HG03045 (cell line): ENCODE data around the gene C9orf78.
A peak's percentile ranks its signal among the peaks of the same experiment; 100 is the strongest.

ENCODE experiments used
- ATAC-seq: cut with Tn5 transposase; IDR thresholded peaks from one replicate; pipeline ENCODE4 v1.9.1; 2021; ENCODE audit warnings: mild to moderate bottlenecking, moderate library complexity; ENCODE audit not compliant: unreplicated experiment

C9orf78 gene, protein sequence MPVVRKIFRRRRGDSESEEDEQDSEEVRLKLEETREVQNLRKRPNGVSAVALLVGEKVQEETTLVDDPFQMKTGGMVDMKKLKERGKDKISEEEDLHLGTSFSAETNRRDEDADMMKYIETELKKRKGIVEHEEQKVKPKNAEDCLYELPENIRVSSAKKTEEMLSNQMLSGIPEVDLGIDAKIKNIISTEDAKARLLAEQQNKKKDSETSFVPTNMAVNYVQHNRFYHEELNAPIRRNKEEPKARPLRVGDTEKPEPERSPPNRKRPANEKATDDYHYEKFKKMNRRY

DNA sequence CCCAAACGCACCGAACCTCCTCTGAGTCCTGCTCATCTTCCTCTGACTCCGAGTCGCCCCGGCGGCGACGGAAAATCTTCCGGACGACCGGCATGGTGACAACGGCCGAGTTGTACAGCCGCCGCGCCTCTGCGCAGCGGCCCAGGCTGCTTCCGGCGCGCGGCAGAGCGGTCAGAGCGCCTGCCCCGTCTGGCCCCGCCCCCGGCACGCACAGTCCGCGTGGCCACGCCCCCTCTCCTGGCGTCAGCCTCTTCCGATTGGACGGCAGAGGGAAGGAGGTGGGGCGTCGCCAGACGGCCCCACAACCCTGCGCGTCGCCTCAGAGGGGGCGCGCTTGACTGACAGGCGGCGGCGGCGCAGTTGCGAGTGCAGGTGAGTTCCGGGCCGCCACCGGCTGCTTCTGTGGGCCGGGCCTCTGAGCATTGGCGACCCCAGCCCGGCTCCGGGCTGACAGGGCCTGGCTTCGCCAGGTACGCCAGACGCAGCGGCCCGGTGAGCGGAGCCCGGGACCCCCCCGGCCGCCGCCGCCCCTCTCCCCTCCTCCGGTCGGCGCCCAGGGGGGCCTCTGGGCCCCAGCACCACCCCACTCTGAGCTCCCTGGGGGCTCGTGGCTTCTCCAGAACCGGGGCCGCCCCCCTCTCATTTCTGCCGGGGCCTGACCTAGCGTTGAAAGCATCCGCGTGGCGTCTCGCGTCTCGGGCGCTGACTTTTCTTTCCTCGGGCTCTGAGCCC lies at the start of gene C9orf78, which contains the start of gene USP20:
Gene C9orf78 (minus strand): TSS at position 148 of the 732 bp plus-strand sequence. CDS start 54 bp downstream, at position 94.
Gene USP20 (plus strand): TSS at position 331 of the 732 bp plus-strand sequence. CDS start 17,098 bp downstream, outside the sequence.
- ATAC-seq, result peak; percentile 89

DNA sequence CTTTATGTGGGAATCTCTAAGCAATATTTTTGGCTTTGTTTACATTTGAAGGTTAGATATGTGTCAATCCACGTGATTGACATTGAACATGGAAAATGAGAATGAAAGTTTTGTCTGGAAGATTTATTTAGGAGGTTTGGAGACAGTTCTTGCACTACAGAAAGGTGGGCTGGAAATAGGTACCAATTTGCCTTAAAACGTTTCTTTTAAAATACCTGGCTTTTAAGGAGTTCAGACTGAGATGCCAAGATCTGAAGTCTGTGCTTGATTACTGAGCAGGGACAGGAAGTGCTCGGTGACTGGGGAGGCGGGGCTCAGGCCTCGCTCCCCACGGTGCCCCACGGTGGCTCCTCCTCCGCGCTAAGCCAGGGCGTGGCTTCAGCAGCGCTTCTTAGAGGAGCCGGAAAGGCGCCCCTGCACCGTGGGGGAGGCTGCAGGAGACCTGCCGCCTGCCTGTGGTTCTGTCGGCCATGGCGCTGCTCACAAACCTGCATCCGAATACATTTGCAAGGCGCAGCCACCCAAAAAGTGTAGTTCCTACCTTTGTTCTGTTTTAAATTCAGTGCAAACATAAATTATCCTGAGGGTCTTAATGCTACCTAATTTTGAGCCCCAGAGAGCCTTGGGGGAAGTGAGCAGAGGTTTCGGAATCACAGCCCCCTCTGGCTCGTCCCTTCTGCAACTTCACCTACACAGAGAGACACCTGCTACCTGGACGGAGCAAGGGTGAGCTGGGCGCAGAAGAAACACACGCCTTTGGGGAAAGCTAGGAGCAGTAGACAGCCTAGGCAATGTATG lies 49.3 kb upstream of the C9orf78 start:
- peak; percentile 34 for ATAC-seq

DNA sequence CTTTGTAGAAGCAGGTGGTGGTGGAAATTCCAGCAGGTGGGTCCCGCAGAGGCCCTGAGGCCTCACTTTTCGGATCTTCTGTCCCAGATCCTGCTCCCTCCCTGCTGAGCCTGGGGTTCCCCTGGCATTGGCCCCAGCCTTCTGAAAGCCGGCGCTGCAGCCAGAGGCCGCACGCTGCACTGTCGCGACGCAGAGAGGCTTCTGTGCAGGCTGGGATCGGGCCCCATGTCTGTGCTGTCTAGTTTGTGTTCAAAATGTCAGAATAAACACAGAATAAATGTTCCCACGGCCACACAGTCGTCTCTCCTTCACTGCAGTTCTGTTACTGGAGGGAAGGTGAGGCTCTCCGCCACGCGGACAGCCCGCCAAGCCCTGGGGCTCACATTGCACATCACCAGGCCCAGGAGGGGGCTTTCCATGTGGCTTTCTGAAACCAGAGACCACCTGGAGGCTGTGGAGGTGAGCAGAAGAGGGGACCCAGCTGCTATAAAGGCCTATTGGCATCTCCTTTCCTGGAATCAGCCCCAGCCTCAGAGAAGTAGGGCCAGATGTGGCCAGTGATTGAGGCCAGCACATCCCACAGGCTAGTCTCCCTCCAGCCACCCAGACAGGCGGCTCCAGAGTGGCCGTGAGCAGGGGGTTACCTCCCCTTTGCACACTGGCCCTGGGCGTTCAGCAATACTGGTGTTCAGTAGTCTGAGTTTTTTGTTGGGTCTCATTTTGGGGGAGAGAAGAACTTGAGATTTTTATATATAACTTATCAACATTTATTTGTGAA lies 46.7 kb upstream of the C9orf78 start:
- ATAC-seq, result no peak

DNA sequence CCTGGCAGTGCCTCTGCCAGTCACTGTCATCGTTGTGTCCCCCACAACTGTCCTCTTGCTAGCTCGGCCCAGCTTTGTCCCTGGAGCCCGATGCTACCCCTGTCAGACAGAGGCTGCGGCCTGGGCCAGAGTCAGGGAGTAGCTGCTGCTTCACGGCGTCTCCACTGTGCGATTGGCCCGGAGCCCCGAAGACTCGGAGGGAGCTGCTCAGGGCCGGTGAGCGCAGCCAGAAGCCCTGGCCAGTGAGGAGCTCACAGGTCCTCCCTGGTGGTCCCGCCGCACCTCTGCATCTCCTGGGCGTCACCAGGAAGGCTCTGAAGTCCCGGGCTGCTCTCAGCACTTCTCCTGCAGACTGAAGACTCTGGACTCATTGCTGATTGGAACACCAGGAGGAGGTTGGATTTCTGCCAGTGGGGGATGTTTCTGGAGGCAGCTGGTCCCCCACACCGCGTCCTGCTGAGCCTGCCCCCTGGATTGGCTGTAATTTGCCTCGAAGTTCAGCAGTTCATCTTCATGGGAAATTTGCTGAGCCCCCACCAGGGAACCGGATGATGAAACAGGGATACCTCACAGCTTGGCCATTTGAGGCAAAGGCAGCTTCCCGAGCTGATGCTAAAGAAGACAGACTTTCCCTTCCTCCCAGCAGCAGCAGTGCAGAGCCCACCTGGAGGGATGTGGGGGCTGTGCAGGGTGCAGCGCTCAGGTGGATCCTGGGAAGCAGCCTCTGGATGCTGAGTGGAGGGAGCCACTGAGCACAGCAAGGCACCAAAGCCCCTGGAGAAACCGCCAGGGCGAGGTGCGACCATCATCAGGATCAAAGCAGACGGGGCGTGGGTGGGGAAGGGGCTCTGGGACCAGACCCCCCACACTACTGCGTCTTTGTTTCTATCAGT lies 45.8 kb upstream of the C9orf78 start:
- ATAC-seq, result no peak

DNA sequence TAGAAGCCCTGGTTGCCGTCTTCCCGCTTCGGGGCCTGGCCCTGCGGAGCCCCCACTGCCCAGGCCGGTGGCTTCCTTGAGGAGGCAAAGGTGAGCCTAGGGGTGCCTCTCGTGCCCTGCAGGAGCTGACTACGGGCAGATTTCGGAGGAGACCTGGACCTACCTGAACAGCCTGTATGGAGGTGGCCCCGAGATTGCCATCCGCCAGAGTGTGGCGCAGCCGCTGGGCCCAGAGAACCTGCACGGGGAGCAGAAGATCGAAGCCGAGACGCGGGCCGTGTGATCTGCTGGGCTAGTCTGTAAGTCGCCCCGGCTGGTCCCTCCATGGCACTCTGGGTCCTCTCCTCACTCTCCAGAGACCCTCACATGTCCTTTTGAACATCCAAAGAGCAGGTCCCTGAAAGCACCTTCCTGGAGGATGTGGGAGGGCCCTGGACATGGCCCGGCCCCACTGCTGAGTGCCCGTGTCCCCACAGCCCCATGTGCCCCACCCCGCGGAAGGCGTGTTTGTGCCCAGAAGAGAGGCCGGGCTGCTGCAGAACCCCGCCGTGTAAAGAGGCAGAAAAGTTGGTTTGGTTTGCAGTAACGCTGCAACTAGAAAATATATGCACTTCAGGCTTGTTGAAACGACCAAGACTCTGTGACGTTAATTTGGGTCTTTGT lies 45.0 kb upstream of the C9orf78 start:
- no peak for ATAC-seq

DNA sequence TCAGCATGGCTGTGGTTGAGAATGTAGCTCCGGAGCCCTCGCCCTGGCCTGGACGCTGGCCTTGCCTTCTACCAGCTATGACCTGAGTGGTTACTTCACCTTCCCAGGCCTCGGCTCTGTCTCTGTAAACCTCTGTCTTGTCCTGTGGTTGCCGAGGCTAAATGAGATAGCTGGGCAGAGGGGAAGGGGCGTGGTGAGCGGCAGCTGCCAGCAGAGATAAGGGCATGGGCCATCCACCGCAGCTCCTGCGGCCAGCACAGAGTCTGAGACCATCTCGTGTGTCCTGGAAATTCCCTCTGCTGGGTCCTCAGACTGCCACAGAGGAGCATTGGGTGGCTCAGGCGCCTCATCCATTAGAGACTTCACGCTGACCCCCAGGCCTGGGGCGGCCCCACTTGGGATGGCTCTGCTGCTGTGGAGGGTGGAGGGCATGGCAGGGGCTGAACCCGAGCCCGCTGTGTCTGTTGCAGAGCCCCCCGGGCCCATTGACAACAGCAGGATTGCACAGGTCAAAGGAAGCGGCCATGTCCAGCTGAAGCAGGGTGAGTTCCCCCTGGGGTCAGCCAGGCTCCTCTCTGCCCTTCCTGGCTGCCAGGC lies 44.1 kb upstream of the C9orf78 start:
- ATAC-seq, result no peak

DNA sequence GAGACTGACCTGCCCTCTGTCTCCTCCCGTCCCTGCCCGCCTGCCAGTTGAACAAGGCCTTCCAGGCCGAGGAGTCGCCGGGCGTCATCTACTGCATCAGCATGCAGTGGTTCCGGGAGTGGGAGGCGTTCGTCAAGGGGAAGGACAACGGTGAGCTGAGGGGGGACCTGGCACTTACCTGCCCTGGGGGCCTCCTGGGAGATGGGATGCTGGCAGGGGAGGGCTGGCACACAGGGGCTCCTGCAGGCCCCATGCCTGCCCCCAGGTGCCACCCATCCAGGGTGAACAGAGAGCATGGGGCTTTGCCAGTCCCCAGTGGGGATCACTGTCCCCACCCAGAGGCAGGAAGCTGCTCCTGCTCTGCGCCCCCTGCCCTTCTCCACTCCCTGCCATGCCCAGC lies 43.2 kb upstream of the C9orf78 start:
- ATAC-seq, result no peak

DNA sequence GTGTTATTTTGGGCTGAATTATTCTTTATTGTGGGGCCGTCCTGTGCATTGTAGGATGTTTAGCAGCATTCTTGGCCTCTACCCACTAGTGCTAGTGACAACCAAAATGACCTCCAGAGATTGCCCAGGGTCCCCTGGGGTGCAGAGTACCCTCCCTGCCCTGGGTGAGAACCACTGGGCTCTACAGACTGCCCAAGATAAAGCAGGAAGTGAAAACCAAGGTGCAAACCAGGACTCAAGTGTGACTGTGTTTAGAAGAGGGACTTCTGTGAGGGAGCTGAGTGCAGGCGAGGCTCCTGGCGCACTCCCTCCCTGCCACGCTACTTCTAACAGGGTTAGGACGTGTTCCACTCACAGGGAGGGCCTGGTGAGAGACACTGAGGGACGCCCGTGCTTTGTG lies 41.7 kb upstream of the C9orf78 start:
- no peak for ATAC-seq

DNA sequence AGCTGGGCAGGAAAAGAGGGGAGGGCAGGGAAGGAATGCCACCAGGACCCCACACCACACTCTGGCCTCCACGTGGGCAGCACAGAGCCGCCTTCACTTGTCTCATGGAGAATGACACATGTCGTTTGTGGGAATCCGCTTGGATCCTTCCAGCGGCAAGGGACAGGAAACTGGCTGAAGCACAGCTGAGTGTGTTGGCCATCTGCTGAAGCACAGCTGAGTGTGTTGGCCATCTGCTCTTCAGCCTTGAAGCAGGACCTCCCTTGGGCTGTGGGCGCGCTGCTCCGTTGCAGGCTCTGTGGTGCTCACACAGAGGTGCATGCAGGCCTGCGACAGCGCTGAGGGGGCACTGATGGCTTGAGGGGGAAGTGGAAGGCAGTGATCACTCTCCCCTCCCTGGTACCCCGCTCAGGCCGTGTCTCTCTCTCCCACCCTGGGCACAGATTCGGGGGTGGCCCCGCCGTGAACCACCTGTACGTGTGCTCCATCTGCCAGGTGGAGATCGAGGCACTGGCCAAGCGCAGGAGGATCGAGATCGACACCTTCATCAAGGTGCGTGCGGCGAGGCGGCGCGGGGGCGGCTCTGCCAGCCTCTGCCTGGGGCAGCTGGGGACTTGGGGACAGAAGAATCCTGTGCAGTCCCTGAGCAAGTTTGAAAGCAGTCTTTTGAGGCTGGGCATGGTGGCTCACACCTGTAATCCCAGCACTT lies 40.8 kb upstream of the C9orf78 start:
- ATAC-seq, result no peak

DNA sequence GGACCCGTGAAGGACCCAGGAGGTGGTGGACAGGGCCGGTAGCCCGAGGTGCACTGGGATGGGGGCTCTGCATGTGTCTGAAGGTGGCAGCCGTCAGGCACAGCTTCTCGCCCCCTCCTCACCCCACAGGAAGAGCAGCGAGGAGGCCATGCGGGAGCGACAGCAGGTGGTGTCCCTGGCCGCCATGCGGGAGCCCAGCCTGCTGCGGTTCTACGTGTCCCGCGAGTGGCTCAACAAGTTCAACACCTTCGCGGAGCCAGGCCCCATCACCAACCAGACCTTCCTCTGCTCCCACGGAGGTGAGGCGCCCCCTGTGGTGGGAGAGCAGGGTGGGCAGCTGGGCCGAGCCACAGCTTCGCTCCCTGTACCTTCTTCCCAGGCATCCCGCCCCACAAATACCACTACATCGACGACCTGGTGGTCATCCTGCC lies 40.1 kb upstream of the C9orf78 start:
- no peak for ATAC-seq

DNA sequence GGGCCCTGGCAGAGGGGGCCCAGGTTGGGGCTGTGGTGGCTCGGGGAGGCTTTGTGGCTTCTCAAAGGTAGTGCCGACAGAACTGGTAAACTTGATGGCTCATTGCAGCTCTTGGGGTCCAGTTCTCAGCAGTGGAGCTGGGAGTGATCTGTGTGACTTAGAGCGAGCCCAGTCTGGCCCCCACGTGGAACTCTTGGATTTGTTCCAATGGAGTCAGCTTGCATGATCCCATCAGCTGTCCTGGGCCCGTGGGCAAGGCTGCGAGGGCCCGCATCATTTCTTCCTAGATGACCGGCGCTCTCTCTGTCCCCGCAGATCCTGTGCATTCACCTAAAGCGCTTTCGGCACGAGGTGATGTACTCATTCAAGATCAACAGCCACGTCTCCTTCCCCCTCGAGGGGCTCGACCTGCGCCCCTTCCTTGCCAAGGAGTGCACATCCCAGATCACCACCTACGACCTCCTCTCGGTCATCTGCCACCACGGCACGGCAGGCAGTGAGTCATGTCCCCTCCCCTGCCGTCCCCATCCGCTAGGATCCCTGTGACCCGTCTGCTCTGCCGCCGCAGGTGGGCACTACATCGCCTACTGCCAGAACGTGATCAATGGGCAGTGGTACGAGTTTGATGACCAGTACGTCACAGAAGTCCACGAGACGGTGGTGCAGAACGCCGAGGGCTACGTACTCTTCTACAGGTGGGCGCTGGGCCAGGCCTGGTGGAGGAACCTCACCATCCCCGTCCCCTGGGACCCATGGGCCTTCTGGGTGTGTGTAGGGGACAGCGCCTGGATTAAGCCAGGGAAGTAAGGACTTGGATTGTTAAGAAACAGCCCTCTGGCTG lies 39.4 kb upstream of the C9orf78 start:
- ATAC-seq, result no peak

DNA sequence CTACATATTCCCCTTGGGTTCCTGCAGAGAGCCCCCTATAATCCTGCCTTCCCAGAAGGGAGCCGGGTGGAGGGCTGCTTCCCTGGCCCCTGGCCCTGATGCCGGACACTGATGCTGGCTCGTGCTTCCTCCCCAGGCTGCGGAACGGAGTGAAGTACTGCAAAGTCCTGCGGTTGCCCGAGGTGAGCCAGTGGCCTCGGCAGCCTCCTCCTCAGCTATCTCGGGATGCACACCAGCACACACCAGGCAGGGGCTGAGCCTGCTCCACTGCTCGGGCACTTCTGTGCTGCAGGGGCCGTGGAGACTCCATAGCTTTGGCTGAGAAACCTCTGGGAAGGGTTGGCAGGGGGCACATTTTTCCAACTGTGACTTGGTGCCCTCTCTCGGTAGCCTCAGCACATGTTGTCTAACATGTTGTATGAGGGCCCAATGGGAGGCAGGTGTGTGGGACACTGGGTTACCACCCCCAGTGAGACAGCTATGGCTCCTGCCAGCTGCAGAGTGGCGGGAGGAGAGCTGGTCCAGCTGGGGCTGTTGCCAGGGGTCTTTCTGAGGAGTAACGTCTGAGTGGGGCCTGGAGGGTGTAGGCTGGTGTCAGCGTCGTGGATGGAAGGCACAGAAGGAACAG lies 38.6 kb upstream of the C9orf78 start:
- ATAC-seq, result no peak

DNA sequence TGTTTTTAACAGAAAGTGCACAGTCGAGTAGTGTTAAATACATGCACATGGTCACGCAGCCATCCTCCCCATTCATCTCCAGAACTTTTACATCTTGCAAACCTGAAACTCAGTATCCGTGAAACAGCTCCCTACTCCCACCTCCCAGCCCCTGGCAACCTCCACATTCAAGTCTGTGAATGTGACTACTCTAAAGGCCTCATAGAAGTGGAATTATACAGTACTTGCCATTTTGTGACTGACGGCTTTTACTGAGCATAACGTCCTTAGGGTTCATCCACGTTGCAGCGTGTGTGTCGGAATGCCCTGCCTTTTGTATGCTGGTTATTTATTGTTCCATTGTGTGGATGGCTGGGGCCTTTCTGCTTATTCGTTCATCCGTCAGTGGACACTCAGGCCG lies 36.0 kb upstream of the C9orf78 start:
- ATAC-seq, result no peak

DNA sequence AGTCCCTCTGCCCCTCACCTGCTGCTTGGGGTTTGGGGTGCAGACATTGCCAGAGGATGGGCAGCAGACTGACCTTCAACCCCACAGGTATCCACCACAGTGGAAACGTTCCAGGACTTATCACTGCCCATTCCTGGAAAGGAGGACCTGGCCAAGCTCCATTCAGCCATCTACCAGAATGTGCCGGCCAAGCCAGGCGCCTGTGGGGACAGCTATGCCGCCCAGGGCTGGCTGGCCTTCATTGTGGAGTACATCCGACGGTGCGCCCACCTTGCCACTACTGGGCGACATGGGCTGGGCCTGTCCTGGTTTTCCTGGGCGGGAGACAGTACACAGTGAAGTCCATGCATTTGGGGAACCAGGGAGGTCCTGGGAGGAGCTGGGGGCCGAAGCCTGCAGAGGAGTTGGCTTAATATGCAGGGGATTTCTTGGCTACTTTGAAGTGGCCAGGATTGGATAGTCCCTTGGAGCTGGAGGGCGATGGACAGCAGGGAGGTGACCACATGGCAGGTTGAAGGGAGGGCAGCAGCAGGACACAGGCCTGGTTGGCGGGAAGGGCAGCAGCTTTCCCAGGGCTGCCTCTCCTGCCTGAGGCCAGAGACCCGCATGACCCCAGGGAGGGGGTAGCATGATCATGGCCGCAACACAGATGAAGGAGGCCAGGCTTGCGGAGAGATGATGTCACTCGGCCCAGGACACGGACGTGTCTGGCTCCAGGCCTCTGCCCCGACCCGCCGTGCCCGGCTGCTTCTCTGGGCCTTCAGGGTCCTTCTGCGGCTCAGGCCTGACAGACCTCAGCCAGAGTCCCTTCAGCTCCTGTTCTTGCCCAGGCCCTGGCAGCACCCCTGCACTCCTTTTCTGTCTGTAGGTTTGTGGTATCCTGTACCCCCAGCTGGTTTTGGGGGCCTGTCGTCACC lies 34.8 kb upstream of the C9orf78 start:
- ATAC-seq, result no peak

DNA sequence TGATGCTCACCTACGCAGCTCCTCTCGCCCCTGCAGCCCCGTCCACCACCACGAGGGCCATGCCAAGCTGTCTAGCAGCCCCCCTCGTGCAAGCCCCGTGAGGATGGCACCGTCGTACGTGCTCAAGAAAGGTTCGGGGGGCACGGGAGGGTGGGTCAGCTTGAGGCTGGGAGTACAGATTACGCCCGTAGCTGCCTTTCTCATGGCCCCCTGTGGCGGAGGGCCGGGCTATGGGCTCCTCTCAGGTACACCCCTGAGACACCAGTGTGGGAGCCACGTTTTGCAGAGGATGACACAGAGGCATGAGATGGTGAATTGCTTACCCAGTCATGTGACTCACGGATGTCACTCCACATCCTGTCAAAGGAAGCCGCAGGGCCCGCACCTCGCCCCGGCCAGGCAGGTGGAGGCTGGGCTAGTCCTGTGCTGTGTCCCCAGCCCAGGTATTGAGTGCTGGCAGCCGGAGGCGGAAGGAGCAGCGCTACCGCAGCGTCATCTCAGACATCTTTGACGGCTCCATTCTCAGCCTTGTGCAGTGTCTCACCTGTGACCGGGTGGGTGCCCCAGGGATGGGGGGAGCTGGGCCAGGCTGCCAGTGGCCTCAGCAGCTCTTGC lies 33.9 kb upstream of the C9orf78 start:
- ATAC-seq, result no peak
